NCI-H82 (cell line): Measurements from ENCODE around the gene GPR15LG.

ENCODE experiments used
- DNase-seq: peaks from one replicate; lab custom pipeline; 2025; lab: John Stamatoyannopoulos, UW

Gene GPR15LG

GRCh38 chr10:84173501-84173929 lies at the start of gene GPR15LG:
Gene GPR15LG, plus strand, starts transcription at chr10:84173801. Its CDS starts 51 bp downstream, at chr10:84173852.
- DNase-seq, result no peak

- peak; percentile 5 for DNase-seq
These were observed 47.5 kb upstream of the GPR15LG start for GRCh38 chr10:84125910-84126784.

- no peak for DNase-seq
These were observed 46.8 kb upstream of the GPR15LG start for GRCh38 chr10:84126785-84127167.

GRCh38 chr10:84135836-84136235 lies 37.8 kb upstream of the GPR15LG start:
- DNase-seq, result no peak

- no peak for DNase-seq
These were observed 35.8 kb upstream of the GPR15LG start for GRCh38 chr10:84137811-84138210.

- peak; percentile 55 for DNase-seq
These were observed 35.0 kb upstream of the GPR15LG start for GRCh38 chr10:84138478-84139125.

- peak; percentile 98 for DNase-seq
These were observed 34.2 kb upstream of the GPR15LG start, which contains the start of gene GHITM for GRCh38 chr10:84139126-84140035. Gene GHITM, plus strand, starts transcription at chr10:84139509. Its CDS starts 1,992 bp downstream, at chr10:84141501.

- DNase-seq, result no peak
These were observed 33.6 kb upstream of the GPR15LG start for GRCh38 chr10:84140036-84140379.

GRCh38 chr10:84147347-84147746 lies 26.3 kb upstream of the GPR15LG start:
- no peak for DNase-seq

- peak; percentile 57 for DNase-seq
These were observed 25.5 kb upstream of the GPR15LG start for GRCh38 chr10:84148006-84148597.

GRCh38 chr10:84149854-84150253 lies 23.7 kb upstream of the GPR15LG start:
- DNase-seq, result no peak

- no peak for DNase-seq
These were observed 20.8 kb upstream of the GPR15LG start for GRCh38 chr10:84152769-84153168.

- no peak for DNase-seq
These were observed 18.1 kb upstream of the GPR15LG start for GRCh38 chr10:84155521-84155920.

- no peak for DNase-seq
These were observed 17.6 kb upstream of the GPR15LG start for GRCh38 chr10:84156009-84156408.

- DNase-seq, result no peak
These were observed 16.8 kb upstream of the GPR15LG start for GRCh38 chr10:84156768-84157167.

GRCh38 chr10:84158061-84158460 lies 15.5 kb upstream of the GPR15LG start:
- peak; percentile 16 for DNase-seq

- DNase-seq, result no peak
These were observed 15.1 kb upstream of the GPR15LG start for GRCh38 chr10:84158550-84158949.

GRCh38 chr10:84159076-84159685 lies 14.4 kb upstream of the GPR15LG start:
- DNase-seq, result peak; percentile 53

GRCh38 chr10:84160663-84161362 lies 12.8 kb upstream of the GPR15LG start:
- no peak for DNase-seq

GRCh38 chr10:84163996-84164395 lies 9.6 kb upstream of the GPR15LG start:
- no peak for DNase-seq

GRCh38 chr10:84164442-84164841 lies 9.2 kb upstream of the GPR15LG start:
- DNase-seq, result no peak
